NK-92 treated with Interleukin-12 subunit alpha and Interleukin-12 subunit beta, amount 100 ng/mL, for 24 hours (cell line): ENCODE measurements around the gene MUC6.

Experiments used
- DNase-seq: peaks from one replicate; lab custom pipeline; 2025; lab: John Stamatoyannopoulos, UW

MUC6 gene

DNA sequence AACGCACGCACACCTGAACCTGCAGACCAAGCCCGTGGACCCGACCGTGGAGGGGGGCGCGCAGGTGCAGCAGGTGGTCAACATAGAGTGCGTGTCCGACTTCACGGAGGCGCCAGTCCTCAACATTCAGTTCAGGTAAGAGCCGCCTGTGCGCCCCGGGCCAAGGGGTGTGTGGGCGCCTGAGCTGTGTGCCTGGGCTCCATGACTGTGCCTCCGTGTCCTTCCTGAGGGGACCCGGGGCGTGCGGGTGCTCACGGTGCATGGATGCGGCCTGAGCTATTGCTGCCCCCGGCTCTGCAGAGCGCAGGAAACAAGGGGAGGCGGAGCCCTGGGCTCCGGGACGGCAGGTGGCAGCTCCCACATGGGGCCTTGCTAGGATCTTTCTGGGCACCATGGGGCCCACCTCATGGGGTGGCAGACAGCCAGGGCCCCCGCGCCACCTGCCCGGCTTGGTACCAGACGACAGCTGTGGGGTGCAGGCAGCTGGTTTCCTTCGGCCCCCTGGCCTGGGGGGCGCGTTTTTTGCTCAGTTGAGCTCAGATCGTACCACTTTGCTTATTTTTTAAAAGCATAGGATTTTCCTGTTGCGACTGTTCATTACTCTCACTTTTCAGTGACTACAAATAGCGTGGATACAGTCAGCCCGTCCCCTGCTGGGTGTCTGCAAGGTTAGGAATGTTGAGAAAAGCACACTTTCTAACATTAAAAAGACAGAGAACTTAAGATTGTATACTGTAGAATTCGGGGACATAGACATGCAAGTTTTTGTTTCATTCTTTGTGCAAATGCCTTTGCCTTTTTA is 28.3 kb downstream of the MUC6 start:
- no peak for DNase-seq

DNA sequence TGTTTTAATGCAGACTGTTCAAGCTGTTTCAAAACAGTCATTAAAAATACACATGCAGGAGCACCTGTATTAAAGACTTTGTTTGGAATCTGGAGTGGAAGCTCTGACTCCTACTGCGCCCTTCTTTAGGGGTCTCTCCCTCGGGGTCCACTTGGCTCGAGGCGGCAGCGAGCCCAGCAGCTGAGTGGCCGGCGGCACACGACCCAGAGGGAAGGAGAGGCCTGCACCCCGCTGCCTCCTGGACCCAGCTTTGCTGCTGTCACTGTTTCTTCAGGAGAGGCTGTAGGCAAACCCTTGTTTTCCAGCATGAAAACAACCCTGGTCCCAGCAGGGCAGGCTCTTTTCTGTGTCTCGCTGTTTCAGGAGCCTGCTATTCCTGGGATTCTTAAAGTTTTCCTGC is 29.2 kb downstream of the MUC6 start:
- DNase-seq = no peak

DNA sequence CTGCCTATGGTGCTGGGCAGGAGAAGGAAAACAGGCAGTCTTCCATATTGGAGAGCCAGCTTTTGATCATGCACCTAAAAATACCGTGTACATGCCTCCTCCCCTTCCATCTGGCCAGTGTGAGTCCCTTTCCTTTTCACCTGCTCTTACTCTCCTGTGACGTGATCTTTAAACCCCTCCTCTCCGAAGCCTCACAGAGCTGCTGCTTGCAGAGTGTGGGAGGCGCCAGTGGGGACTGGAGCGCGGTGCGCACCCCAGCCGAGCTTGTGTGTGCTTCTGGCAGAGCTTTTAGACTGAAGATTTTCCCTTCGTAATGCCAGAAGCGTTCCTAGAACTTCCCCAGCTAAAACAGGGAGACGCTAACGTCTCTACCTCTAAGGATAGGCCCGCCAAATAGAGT is 29.8 kb downstream of the MUC6 start:
- no peak for DNase-seq

DNA sequence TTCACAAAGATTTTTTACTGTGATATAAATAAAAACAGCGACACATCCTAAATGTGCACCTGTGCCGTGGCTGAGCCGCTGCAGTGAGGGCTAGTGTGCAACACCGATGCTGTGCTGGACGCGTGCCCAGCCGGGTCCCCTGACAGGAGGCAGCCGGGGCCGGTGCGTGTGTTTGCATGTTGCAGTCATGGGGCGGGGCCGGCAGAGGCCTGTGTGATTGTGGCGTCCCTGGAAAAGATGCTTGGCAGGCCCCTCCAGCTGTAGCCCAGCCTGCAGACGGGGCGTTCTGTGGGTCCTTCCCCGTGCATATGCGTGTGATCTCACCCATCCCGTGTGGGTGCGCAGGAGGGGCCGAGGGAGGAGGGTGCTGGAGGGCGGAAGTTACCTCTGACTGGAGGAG is 30.6 kb downstream of the MUC6 start:
- DNase-seq = no peak

DNA sequence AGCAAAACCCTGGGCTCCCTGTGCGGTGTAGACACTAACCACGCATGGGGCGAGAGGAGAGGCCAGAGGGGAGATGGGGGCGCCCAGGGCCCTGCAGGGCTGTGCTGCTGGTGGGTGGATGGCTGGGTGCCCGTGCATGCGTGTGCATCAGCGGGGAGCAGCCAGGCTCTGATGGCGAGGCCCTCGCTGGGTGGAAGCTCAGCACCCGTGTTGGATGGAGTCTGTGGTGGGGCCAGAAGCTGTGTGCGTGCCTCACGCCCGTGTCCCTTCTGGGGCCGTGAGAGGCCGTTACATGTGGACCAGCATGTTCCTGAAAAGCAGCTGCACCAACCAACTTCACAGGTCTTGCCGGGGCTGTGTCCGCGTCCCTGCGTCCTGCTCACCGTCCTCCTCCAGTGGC is 33.4 kb downstream of the MUC6 start:
- DNase-seq = no peak

DNA sequence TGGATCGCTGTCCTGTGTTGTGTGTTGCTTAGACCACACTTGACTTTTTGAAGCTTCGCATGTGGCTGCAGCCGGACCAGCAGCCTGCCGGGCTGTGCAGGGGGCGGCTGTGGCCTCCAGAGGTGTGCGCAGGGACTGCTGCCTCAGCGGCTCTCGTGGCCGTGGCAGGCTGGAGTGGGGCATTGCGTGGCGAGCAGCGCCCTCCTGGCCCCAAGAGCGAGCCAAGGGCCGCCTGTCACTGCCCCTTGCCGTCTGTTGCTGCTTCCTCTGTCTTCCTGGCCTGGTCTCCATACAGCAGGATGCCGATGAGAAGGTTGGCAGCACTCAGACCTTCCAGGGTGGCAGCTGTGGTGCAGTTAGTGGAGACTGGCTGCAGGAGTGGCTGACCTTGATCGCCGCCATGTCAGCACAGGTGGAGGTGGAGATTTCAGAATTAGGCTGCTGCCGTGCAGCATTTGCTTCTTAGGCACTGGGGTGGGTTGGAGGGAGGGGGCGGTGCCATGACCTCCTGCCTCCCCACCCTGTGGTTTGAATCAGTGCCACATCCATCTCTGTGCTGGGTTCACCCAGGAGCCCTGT is 34.0 kb downstream of the MUC6 start:
- no peak for DNase-seq

DNA sequence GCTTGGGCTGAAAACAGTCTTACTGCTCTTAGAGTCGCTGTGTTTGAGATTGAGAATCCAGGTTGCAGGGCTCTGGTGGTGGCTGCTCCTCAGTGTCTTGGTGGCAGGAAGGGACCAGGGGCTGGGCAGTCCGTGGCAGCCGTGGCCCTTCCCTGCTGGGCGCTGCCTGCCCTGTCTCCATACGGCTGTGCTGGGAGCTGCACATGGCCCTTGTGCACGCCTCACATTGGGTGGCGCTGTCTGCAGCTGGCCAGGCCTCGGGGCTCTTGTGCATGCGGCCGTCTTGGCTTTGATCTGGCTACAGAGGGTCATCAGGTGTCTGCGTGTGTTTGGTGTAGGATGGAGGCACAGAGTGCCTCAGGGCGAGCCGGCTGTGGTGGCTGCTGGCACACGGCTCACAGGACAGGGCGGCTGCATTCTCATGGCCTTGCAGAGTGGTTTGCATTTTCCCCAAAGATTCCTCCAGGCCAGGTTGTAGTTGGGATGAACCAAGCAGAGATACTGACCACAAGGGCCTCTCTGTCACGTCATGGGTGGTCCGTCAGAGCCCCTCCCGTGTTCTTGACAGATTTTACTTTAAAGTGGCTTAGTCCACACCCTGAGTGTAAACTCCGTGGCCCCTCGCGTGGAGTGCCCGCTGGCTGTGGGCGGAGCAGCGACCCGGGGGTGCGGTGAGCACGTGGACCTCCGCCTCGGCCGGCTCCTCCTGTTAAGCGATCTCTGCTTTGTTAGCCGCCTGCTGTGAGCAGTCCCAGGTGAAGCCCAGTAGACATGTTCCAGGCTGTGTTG is 34.7 kb downstream of the MUC6 start:
- no peak for DNase-seq

DNA sequence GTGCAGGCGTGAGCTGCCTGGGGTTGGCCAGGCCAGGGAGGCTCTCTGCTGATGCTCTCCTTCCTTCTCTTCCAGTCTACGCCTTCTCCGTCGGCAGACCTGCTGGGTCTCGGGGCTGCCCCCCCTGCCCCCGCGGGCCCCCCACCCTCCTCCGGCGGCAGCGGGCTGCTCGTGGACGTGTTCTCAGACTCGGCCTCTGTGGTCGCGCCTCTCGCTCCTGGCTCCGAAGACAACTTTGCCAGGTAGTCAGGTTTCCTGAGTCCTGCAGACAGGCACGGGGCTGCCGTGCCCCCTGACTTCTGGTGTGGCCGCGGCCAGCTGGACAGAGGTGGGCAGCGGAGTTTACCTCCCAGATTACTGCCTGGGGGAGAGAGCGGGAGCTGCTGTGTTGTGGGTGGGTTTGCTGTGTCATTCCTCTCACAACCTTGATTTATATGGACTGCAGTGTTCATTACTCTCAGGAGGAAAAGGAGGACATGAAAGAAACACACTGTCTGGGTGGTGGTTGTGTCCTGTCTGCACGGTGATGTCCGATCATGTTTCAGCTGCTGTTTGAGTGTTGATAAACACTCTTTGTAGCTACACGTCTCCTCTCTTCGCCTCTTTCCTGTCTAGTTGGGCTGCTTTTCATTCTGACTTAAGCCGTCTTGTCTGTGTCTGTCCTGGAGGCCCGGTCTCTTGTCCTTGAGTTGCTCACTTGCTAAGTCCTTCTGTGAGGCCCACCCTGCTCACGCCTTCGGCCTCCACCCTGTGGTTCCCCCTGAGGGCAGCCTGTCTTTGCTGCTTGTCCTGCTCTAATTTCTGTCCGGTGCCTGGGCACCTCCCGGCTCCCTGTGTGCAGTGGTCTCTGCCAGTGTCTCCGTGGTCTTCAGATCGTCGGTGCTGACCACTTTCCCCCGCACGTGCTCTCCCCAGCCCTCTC is 35.9 kb downstream of the MUC6 start:
- DNase-seq = no peak

DNA sequence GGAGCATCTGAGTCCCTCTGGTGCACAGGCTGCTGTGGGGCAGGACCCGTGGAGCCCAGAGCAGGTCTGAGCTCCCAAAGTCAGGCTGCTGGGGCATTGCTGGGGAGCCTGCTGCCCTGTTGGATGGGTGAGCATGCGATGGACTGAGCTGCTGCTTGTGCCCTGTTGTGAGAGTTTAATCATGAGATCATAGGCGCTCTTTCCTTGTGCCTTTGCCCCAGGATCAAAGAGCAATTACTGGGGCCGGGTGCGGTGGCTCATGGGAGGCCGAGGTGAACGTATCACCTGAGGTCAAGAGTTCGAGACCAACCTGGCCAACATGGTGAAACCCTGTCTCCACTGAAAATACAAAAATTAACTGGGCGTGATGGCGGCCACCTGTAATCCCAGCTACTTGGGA is 37.5 kb downstream of the MUC6 start:
- DNase-seq = no peak

DNA sequence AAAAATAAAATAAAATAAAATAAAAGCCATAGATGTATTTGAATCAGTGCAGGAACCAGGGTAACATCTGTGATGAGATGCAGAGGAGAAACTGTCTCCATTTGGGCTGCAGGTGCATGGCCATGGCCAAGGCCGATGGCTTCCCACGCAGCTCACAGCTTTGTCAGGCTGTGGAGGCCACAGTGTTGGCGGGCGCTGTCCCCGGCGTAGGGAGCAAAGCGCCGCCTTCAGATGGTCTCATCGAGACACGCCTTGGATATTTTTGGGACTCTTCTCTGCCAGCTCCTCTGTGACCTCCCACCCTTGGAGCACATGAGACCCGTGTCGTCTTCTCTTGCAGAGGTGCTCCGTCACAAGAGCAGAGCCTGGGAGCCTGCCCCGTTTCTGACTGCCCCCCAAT is 38.6 kb downstream of the MUC6 start:
- no peak for DNase-seq

DNA sequence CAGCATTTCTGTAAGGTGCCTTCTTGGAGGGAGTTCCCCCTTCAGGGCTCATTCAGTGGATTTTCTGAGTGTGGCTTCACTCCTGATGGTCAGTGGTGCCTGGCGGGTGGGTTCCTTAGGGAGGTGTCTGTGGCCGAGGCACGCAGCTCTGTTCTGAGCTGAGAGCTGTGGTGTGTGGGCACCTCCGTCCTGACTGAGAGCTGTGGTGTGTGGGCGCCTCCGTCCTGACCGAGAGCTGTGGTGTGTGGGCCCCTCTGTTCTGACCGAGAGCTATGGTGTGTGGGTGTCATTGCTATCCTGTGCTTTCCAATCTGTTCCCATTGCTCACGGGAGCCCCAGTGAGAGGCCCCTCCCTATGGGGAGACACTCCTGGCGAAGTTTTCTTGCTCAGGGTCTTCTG is 39.8 kb downstream of the MUC6 start:
- no peak for DNase-seq

DNA sequence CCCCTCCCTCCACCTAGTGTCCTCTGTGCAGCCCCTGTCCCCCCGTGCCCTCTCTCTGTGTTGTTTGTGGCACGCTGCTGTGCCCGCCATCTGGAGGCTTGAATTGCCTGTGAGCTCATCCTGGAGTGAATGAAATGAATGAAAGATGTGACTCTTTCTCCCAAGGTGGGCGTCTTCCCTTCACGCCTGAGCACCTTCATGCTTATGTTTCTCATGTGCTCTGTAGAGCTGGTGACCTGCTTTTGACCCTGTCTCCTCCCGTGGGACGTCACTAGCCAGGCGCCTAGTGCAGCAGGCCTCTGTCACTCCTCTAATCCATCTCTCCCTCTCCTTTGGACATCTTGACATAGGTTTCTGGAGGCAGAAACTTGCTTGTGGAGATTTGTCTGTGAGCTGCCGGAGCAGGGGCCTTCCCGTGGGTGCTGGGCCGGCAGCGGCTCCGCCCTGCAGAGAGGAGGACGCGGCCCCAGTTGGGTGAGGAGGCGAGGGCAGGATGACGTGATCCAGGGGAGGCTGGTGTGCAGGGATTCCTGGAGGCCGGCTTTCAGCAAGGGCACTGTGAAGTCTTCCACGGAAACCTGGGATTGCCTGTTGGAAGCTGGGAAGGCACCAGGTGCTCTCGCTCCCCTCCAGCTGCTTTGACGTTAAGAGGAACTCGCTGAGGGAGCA is 40.6 kb downstream of the MUC6 start:
- no peak for DNase-seq

DNA sequence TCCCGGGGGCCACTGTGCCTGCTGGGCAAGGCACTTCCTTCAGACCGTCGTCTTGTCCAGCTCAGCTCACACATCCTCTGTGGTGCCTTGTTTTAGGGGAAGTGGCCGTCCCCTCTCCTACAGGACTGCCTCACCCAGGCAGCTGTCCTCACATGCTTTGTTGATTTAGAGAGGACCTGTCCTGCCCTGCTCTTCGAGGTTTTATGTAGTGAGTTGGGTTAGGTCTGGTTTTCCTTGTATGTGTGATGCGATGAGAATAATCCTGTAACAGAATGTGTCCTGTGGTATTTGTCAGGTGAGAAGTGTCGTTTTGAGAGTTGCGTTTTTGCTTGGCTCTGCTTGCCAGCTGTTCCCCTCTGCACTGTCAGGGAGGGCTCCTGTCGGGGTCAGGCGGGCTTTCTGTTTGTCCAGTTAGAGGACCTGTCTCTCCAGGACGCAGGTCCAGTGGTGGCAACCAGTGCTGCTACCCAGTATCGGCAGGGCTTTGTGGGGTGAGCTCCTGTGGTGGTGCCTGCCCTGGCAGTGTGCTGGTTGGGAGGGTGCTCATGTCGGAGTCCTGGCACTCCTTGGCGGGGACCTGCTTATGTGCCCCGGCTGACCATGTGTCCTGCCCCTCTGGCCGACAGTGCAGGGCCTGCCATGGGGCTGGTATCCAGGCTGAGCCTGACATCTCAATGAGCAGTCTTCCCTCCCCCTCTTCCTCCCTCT is 41.3 kb downstream of the MUC6 start:
- no peak for DNase-seq

DNA sequence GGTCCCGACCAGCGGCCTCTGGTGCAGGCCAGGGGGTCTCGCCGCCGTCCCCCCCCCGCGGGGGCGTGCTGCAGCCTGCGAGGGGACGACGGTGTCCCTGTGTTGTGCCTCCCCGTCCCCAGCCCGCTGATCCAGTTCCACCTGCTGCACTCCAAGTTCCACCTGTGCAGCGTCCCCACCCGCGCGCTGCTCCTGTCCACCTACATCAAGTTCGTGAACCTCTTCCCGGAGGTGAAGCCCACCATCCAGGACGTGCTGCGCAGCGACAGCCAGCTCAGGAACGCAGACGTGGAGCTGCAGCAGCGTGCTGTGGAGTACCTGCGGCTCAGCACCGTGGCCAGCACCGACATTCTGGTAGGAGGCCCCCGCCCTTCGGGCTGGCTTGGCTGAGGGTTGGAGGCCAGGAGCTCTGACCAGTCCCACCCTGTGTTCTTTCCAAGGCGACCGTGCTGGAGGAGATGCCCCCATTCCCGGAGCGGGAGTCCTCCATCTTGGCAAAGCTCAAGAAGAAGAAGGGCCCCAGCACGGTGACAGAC is 42.8 kb downstream of the MUC6 start:
- no peak for DNase-seq

DNA sequence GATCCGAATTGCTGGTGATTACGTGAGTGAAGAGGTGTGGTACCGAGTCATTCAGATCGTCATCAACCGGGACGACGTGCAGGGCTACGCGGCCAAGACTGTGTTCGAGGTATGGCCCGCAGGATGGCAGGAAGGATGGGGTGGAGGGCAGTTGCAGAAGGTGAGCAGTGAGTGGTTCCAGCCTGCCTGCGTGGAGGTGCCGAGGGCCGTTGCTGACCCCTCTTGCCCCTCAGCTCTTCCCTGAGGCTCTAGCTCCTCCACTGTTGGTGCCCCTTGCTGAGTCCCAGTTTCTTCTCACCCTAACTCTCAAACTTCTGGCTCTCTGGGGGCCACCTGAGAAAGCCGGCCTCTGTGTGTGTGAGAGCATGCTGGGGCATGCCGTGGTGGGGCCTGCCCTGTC is 43.9 kb downstream of the MUC6 start:
- no peak for DNase-seq

DNA sequence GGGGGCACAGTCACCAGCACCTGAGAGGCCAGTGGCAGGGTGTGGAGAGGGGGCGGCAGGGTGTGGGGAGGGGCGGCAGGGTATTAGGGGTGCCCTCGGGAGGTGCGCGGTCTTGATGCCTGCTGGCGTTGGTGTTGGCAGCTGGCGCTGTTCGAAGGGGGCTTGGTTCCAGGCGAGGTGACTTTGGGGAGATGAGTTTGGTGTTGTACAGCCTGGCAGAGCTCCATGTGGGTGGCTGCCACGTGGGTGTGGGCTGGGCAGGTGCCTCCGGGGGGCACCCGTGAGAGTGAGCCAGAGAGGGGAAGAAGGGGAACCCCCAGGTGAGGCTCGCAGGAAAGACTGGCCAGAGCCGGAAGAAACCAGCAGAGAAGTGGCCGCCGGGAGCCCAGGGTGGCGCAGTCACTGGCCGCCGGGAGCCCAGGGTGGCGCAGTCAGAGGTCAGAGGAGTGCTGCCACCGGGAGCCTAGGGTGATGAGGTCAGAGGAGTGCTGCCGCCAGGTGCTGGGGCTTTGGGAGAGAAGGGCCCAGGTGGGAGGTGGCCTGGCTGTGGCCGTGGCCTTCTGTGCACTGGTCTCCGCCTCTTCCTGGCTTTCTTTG is 44.7 kb downstream of the MUC6 start:
- DNase-seq = no peak

DNA sequence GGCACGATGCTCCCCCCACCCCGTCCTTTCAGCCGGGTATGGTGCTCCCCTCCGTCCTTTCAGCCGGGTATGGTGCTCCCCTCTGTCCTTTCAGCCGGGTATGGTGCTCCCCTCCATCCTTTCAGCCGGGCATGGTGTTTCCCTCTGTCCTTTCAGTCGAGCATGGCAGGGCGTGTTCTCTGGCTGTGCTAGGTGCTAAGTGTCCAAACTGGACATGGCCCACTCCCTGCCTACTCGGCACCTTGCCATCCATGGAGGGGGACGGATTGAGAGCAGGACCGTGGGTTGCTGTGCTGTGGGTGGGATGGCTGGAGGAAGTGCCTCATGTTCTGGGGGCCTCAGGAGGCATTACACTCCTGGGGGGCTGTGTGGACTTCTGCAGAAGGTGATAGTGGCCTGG is 45.5 kb downstream of the MUC6 start:
- no peak for DNase-seq

DNA sequence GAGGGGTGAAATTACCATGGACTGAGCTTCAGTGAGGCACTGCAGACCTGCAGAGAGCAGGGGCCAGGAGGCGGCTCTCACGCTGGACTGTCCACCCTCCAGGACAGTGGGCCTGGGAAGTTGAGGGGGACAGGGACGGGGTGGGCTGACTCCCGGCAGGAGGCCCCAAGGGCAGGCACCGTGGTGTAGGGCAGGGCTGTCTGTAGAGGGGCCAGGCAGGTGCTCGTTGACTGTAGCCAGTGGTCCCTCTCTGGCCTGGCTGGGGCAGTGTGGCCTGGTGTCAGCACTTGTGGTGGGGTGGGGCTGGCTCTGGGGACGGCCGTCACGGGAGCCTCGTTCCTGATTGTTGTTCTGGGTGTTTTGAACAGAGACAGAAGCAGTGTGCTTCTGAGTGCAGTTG is 46.4 kb downstream of the MUC6 start:
- DNase-seq = no peak

DNA sequence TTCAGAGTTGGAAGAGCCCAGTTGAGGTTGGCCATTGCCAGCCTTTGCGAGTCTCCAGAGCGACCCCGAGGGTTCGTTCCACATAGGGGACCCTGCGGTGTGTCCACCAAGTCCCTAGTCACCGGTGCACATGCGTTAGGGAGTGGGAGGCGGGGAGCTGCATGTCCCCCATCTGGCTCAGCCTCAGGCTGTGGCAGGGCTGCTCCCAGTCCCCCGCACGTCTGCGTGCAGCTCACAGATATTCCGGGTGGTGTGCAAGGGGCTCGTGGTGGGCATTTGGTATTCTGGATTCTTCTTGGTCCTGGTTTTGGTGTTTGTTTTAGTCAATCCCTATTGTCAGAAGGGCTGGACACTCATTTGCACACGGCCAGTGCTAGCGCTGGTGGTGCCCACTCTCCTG is 48.8 kb downstream of the MUC6 start:
- no peak for DNase-seq

DNA sequence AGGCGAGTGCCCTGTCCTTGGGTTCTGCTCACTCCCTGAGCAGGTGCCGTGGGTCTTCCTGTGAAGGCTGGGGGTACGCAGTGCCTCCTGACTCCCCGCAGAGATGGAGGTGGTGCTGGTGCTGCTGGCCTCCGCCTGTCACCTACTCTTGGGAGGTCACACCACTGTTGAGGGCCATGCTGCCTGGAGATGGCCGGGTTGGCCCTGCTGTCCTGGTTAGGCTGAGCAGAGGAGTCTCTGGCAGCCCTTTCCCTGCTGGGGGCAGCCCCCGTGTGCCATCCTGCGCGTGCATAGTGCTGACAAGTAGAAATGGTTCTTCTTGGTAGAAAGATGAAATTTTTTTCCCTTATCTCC is 49.6 kb downstream of the MUC6 start:
- DNase-seq = no peak
